NCI-H128 (cell line): ENCODE data around the gene FAM177A1.
"Not testable (repeated sequence)": the region's sequence is repeated elsewhere in the genome, so short reads cannot be mapped to it uniquely, and the experiment has no call there.

Experiments used
- DNase-seq: peaks from one replicate; lab custom pipeline; 2025; ENCODE audit not compliant: unreplicated experiment; lab: John Stamatoyannopoulos, UW

The FAM177A1 gene

GRCh38 chr14:35061113-35061791 lies 15.2 kb downstream of the FAM177A1 start:
- DNase-seq: not testable (repeated sequence)

- DNase-seq: not testable (repeated sequence)
Measured at GRCh38 chr14:35065731-35066130, 19.7 kb downstream of the FAM177A1 start.

GRCh38 chr14:35068238-35069012 lies 22.4 kb downstream of the FAM177A1 start:
- DNase-seq: no peak

- no peak for DNase-seq
Measured at GRCh38 chr14:35072226-35072625, 26.2 kb downstream of the FAM177A1 start.

GRCh38 chr14:35073486-35073885 lies 27.4 kb downstream of the FAM177A1 start:
- no peak for DNase-seq

GRCh38 chr14:35078082-35078481 lies 32.0 kb downstream of the FAM177A1 start:
- no peak for DNase-seq

- no peak for DNase-seq
Measured at GRCh38 chr14:35079742-35080141, 33.7 kb downstream of the FAM177A1 start.

GRCh38 chr14:35083530-35084150 lies 37.6 kb downstream of the FAM177A1 start:
- DNase-seq: no peak

GRCh38 chr14:35085441-35085840 lies 39.4 kb downstream of the FAM177A1 start:
- no peak for DNase-seq

- no peak for DNase-seq
Measured at GRCh38 chr14:35088514-35088913, 42.4 kb downstream of the FAM177A1 start.

- DNase-seq: not testable (repeated sequence)
Measured at GRCh38 chr14:35094645-35095044, 48.6 kb downstream of the FAM177A1 start.

GRCh38 chr14:35107866-35108265 lies 61.8 kb downstream of the FAM177A1 start:
- no peak for DNase-seq

GRCh38 chr14:35112641-35113040 lies 66.6 kb downstream of the FAM177A1 start:
- no peak for DNase-seq

- no peak for DNase-seq
Measured at GRCh38 chr14:35113308-35113950, 67.4 kb downstream of the FAM177A1 start.

- DNase-seq: no peak
Measured at GRCh38 chr14:35114036-35114435, 68.0 kb downstream of the FAM177A1 start.

- no peak for DNase-seq
Measured at GRCh38 chr14:35116242-35116641, 70.2 kb downstream of the FAM177A1 start.

- DNase-seq: no peak
Measured at GRCh38 chr14:35117112-35117511, 71.0 kb downstream of the FAM177A1 start.

GRCh38 chr14:35121026-35121886 lies 75.2 kb downstream of the FAM177A1 start:
- no peak for DNase-seq

- peak; percentile 78 for DNase-seq
Measured at GRCh38 chr14:35121887-35122695, 76.0 kb downstream of the FAM177A1 start, which contains the start of the genes PPP2R3C and PRORP. Gene PPP2R3C (minus strand): TSS chr14:35121990. CDS start chr14:35121959, 31 bp downstream. Gene PRORP (plus strand): TSS chr14:35122552. CDS start chr14:35123246, 694 bp downstream.
